ENCODE measurements around the gene GBE1. TPM values are rescaled to one million over a fixed set of nuclear protein-coding genes. Genes with fewer than 3 reads are reported as not detected.
"Not testable (repeated sequence)": the region's sequence is repeated elsewhere in the genome, so short reads cannot be mapped to it uniquely, and the experiment has no call there.

GBE1 gene
- total RNA-seq, 2 donors from 2014 or later, result 15.0 to 26.7 TPM

- no peaks in the 10 kb centered on the region for H3K4me1 ChIP-seq
- H3K9me3 ChIP-seq, result no peaks in the 10 kb centered on the region
- H3K9ac ChIP-seq (ENCODE audit: low read depth in 2 of 2, low read length in 2 of 2), result no peak overlapping the region
- H3K27ac ChIP-seq, result no peak overlapping the region
- no peak overlapping the region for H3K4me3 ChIP-seq
- H3K27me3 ChIP-seq, result no peaks in the 10 kb centered on the region
- TF ChIP-seq CTCF (IDR thresholded peaks at IDR 0.05), result no peak
- no peak for DNase-seq
- H3K36me3 ChIP-seq, result no peaks in the 10 kb centered on the region
- intact Hi-C loops (cut with DNase I), result no loop called here
These were observed 9.3 kb upstream of the GBE1 start for GRCh38 chr3:81770710-81771109.

- Histone ChIP-seq H3K9me3 (no peaks in the 10 kb centered on the region), H3K4me1 (no peaks in the 10 kb centered on the region), H3K9ac (ENCODE audit: low read depth in 2 of 2, low read length in 2 of 2) (no peak overlapping the region), H3K4me3 (no peak overlapping the region), H3K27ac (no peak overlapping the region), H3K27me3 (no peaks in the 10 kb centered on the region), H3K36me3 (no peaks in the 10 kb centered on the region)
- no peak for DNase-seq
- TF ChIP-seq CTCF (IDR thresholded peaks at IDR 0.05), result no peak
- intact Hi-C loops (cut with DNase I), result no loop called here
These were observed 7.9 kb upstream of the GBE1 start for GRCh38 chr3:81769299-81769698.

- intact Hi-C loops (cut with DNase I); H3K4me3 ChIP-seq; H3K9ac ChIP-seq (ENCODE audit: low read depth in 2 of 2, low read length in 2 of 2); H3K4me1 ChIP-seq; DNase-seq; H3K9me3 ChIP-seq; H3K27me3 ChIP-seq; H3K36me3 ChIP-seq; H3K27ac ChIP-seq: not testable (repeated sequence)
These were observed 5.9 kb upstream of the GBE1 start for GRCh38 chr3:81767250-81767859.

- Histone ChIP-seq H3K4me1 (no peaks in the 10 kb centered on the region), H3K36me3 (no peaks in the 10 kb centered on the region), H3K9me3 (no peaks in the 10 kb centered on the region), H3K27ac (no peak overlapping the region), H3K9ac (ENCODE audit: low read depth in 2 of 2, low read length in 2 of 2) (no peak overlapping the region), H3K4me3 (no peak overlapping the region), H3K27me3 (no peaks in the 10 kb centered on the region)
- no peak for TF ChIP-seq CTCF (IDR thresholded peaks at IDR 0.05)
- intact Hi-C loops (cut with DNase I), result no loop called here
- DNase-seq, result no peak
These were observed 4.0 kb upstream of the GBE1 start for GRCh38 chr3:81765400-81765799.

GRCh38 chr3:81764665-81765064 is 3.2 kb upstream of the GBE1 start:
- H3K4me1 ChIP-seq, result no peaks in the 10 kb centered on the region
- H3K27ac ChIP-seq, result no peak overlapping the region
- no peaks in the 10 kb centered on the region for H3K9me3 ChIP-seq
- H3K4me3 ChIP-seq, result no peak overlapping the region
- intact Hi-C loops (cut with DNase I), result no loop called here
- no peak for DNase-seq
- H3K36me3 ChIP-seq, result no peaks in the 10 kb centered on the region
- H3K27me3 ChIP-seq, result no peaks in the 10 kb centered on the region
- no peak overlapping the region for H3K9ac ChIP-seq (ENCODE audit: low read depth in 2 of 2, low read length in 2 of 2)
- TF ChIP-seq CTCF (IDR thresholded peaks at IDR 0.05), result no peak

GRCh38 chr3:81764002-81764401 is 2.6 kb upstream of the GBE1 start:
- no peak overlapping the region for H3K27ac ChIP-seq
- intact Hi-C loops (cut with DNase I), result no loop called here
- no peaks in the 10 kb centered on the region for H3K27me3 ChIP-seq
- H3K36me3 ChIP-seq, result no peaks in the 10 kb centered on the region
- H3K9ac ChIP-seq (ENCODE audit: low read depth in 2 of 2, low read length in 2 of 2), result no peak overlapping the region
- H3K9me3 ChIP-seq, result no peaks in the 10 kb centered on the region
- DNase-seq, result no peak
- H3K4me1 ChIP-seq, result no peaks in the 10 kb centered on the region
- no peak for TF ChIP-seq CTCF (IDR thresholded peaks at IDR 0.05)
- H3K4me3 ChIP-seq, result no peak overlapping the region
